ENCODE results near the gene HDLBP. TPM values are rescaled to one million over a fixed set of nuclear protein-coding genes. Genes with fewer than 3 reads are reported as not detected.

The HDLBP gene
- total and polyA plus RNA-seq, 2 experiments from 2014 or later = 613 to 711 TPM

DNA sequence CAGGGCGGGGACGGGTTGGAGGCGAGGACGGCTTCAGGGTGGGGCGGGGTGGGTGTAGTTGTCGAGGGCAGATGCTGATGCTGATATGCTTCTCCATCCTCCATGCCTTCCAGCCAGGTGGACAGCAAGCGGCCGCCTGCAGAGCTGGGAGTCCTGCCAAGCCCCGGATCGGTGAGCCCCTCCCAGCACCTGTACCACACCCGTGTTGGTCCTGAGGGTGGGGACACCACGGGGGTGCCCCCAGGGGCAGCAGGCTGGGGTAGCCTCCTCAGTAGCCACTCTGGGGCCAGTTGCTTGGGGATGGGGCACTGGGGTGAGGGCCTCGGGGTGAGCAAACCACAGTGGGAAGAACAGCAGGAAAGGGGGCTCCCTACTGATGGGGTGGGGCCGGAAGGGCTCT is 124.4 kb downstream of the HDLBP start:
- no peak overlapping the region for H3K4me3 ChIP-seq
- H3K9me3 ChIP-seq (ENCODE audit: low read depth) = no peaks in the 10 kb centered on the region
- no peaks in the 10 kb centered on the region for H3K79me2 ChIP-seq (ENCODE audit: insufficient read depth)
- no peak for DNase-seq
- H2AFZ ChIP-seq = no peak overlapping the region
- H3K36me3 ChIP-seq (ENCODE audit: low read depth) = no peaks in the 10 kb centered on the region
- 51 to 68% methylated on average over 4 to 14 of the region's 14 CpGs for WGBS, 2 experiments (ENCODE audit: low coverage in 1 of 2, low lambda C conversion rate in 2 of 2, missing lambda C conversion rate in 2 of 2)
- H3K9me2 ChIP-seq (ENCODE audit: insufficient read depth) = no peaks in the 10 kb centered on the region
- in situ Hi-C loops (cut with MboI) = no loop called here
- H3F3A ChIP-seq (ENCODE audit: insufficient read depth) = no peaks in the 10 kb centered on the region
- no peaks in the 10 kb centered on the region for H4K20me1 ChIP-seq (ENCODE audit: insufficient read depth)
- no peaks in the 10 kb centered on the region for H3K4me1 ChIP-seq (ENCODE audit: insufficient read depth)
- no peak overlapping the region for H3K27ac ChIP-seq
- TF ChIP-seq EZH2 (IDR thresholded peaks at IDR 0.05; ENCODE audit: insufficient read depth, poor library complexity, severe bottlenecking) = no peak
- no peak for TF ChIP-seq EZH2phosphoT487 (IDR thresholded peaks at IDR 0.05; ENCODE audit: insufficient read depth, low read depth)
- no peaks in the 10 kb centered on the region for H3K27me3 ChIP-seq (replicated peaks; ENCODE audit: insufficient read depth)
- H3K4me2 ChIP-seq (ENCODE audit: unreplicated experiment) = no peak overlapping the region
- no peak overlapping the region for H3K9ac ChIP-seq

DNA sequence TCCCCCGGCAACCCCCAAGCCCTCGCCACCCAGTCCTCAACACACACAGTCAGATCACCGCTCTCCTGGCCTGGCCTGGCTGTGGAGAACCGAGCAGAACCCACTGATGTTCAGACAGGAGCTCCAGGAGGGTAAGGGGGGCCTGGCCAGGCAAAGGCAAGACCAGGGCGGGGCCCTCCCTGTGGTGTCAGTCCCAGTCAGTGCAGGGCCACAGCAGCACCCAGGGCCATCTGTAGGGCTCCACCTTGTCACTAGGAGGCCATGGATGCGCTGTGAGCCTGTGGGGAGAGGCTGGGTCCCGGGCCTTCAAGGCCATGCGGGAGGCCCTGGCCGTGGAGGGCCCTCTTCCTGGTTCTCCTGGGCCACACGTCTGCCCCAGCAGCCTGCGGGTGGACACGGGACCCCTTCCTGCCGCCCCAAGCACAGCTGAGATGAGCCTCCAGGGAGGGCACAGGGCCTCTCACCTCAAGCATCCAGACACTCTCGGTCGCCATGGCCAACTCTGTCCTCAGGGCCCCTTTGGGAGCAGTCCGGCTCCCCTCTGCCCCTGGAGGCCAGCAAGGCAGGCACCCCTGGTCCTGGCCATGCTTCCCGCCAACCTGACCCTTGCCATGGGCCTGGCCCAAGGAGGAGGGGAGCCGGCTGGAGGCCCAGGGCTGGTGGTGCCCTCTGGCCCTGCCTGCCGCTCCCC is 125.0 kb downstream of the HDLBP start:
- no peak overlapping the region for H3K4me2 ChIP-seq (ENCODE audit: unreplicated experiment)
- no peak overlapping the region for H3K4me3 ChIP-seq
- TF ChIP-seq EZH2phosphoT487 (IDR thresholded peaks at IDR 0.05; ENCODE audit: insufficient read depth, low read depth) (no peak), EZH2 (IDR thresholded peaks at IDR 0.05; ENCODE audit: insufficient read depth, poor library complexity, severe bottlenecking) (no peak)
- H3K9me3 ChIP-seq (ENCODE audit: low read depth) = no peaks in the 10 kb centered on the region
- in situ Hi-C loops (cut with MboI) = no loop called here
- no peaks in the 10 kb centered on the region for H3F3A ChIP-seq (ENCODE audit: insufficient read depth)
- H3K9me2 ChIP-seq (ENCODE audit: insufficient read depth) = no peaks in the 10 kb centered on the region
- H3K36me3 ChIP-seq (ENCODE audit: low read depth) = no peaks in the 10 kb centered on the region
- no peak overlapping the region for H3K27ac ChIP-seq
- no peaks in the 10 kb centered on the region for H3K4me1 ChIP-seq (ENCODE audit: insufficient read depth)
- no peaks in the 10 kb centered on the region for H3K79me2 ChIP-seq (ENCODE audit: insufficient read depth)
- H3K27me3 ChIP-seq (replicated peaks; ENCODE audit: insufficient read depth) = no peaks in the 10 kb centered on the region
- no peak overlapping the region for H3K9ac ChIP-seq
- DNase-seq = no peak
- no peak overlapping the region for H2AFZ ChIP-seq
- no peaks in the 10 kb centered on the region for H4K20me1 ChIP-seq (ENCODE audit: insufficient read depth)
- WGBS, 2 experiments (ENCODE audit: low coverage in 1 of 2, low lambda C conversion rate in 2 of 2, missing lambda C conversion rate in 2 of 2) = 80 to 81% methylated on average over 16 of the region's 19 CpGs

DNA sequence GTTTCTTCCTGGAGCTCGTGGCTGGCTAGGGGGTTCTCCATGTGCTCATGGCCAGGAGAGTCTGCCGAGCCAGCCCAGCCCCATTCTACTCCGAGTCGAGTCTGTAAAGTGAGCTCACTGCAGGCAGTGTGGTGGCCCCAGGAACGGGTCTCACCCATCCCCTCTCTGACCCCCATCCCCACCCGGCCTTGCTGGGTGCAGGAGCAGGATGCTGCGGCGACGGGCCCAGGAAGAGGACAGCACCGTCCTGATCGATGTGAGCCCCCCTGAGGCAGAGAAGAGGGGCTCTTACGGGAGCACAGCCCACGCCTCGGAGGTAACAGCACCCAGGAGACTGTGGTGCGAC is 125.6 kb downstream of the HDLBP start:
- DNase-seq = no peak
- H3K36me3 ChIP-seq (ENCODE audit: low read depth) = no peaks in the 10 kb centered on the region
- in situ Hi-C loops (cut with MboI) = no loop called here
- H3K27ac ChIP-seq = no peak overlapping the region
- no peak overlapping the region for H3K4me3 ChIP-seq
- H2AFZ ChIP-seq = no peak overlapping the region
- 69 to 85% methylated on average over 10 to 15 of the region's 15 CpGs for WGBS, 2 experiments (ENCODE audit: low coverage in 1 of 2, low lambda C conversion rate in 2 of 2, missing lambda C conversion rate in 2 of 2)
- no peaks in the 10 kb centered on the region for H3K9me3 ChIP-seq (ENCODE audit: low read depth)
- no peak for TF ChIP-seq EZH2phosphoT487 (IDR thresholded peaks at IDR 0.05; ENCODE audit: insufficient read depth, low read depth)
- TF ChIP-seq EZH2 (IDR thresholded peaks at IDR 0.05; ENCODE audit: insufficient read depth, poor library complexity, severe bottlenecking) = no peak
- H3K27me3 ChIP-seq (replicated peaks; ENCODE audit: insufficient read depth) = no peaks in the 10 kb centered on the region
- H3K4me2 ChIP-seq (ENCODE audit: unreplicated experiment) = no peak overlapping the region
- no peaks in the 10 kb centered on the region for H3K4me1 ChIP-seq (ENCODE audit: insufficient read depth)
- H3K9me2 ChIP-seq (ENCODE audit: insufficient read depth) = no peaks in the 10 kb centered on the region
- H3K9ac ChIP-seq = no peak overlapping the region
- no peaks in the 10 kb centered on the region for H4K20me1 ChIP-seq (ENCODE audit: insufficient read depth)
- H3K79me2 ChIP-seq (ENCODE audit: insufficient read depth) = no peaks in the 10 kb centered on the region
- H3F3A ChIP-seq (ENCODE audit: insufficient read depth) = no peaks in the 10 kb centered on the region

DNA sequence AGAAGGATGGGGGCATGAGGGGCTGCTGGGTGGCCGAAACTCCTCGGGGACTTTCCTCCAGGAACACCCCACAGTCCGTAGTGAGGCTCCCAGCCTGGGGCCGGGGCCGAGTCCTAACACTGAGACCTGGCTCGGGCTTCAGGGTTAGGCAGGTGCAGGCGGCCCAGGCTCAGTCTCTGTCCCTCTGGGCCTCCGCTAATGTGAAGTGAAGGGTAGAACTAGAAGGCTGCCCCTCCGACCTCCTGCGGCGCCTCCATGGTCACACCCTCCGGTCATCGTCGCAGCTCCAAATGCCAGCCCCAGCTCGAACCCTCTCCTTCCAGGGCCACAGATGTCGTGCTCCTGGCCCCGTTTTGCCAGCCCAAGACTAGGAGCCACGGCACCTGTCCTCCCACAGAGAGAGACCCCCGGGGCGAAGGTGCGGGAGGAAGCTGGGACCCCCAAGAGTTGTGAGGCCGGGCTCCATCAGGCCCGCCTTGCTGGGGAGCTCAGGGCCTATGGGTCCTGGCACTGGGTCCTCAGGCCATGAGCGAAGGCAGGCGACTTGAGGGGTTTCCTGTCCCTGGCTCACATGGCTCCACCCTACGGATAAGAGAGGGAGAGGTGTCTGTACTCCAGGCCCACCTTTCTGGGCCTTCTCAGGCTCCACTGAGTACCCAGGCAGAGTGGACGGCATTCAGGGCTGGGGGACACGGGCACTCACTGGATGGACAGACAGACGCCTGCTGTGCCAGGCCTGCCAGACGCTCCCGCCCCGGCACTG is 126.2 kb downstream of the HDLBP start:
- no peaks in the 10 kb centered on the region for H4K20me1 ChIP-seq (ENCODE audit: insufficient read depth)
- no peaks in the 10 kb centered on the region for H3K9me3 ChIP-seq (ENCODE audit: low read depth)
- in situ Hi-C loops (cut with MboI) = no loop called here
- no peaks in the 10 kb centered on the region for H3K4me1 ChIP-seq (ENCODE audit: insufficient read depth)
- H3K79me2 ChIP-seq (ENCODE audit: insufficient read depth) = no peaks in the 10 kb centered on the region
- H3K4me2 ChIP-seq (ENCODE audit: unreplicated experiment) = no peak overlapping the region
- H3K9ac ChIP-seq = no peak overlapping the region
- no peaks in the 10 kb centered on the region for H3F3A ChIP-seq (ENCODE audit: insufficient read depth)
- H3K27ac ChIP-seq = no peak overlapping the region
- no peak overlapping the region for H3K4me3 ChIP-seq
- no peaks in the 10 kb centered on the region for H3K9me2 ChIP-seq (ENCODE audit: insufficient read depth)
- no peak overlapping the region for H2AFZ ChIP-seq
- TF ChIP-seq EZH2 (IDR thresholded peaks at IDR 0.05; ENCODE audit: insufficient read depth, poor library complexity, severe bottlenecking) (no peak), EZH2phosphoT487 (IDR thresholded peaks at IDR 0.05; ENCODE audit: insufficient read depth, low read depth) (no peak)
- H3K36me3 ChIP-seq (ENCODE audit: low read depth) = no peaks in the 10 kb centered on the region
- DNase-seq = no peak
- 82 to 88% methylated on average over 26 to 32 of the region's 32 CpGs for WGBS, 2 experiments (ENCODE audit: low coverage in 1 of 2, low lambda C conversion rate in 2 of 2, missing lambda C conversion rate in 2 of 2)
- no peaks in the 10 kb centered on the region for H3K27me3 ChIP-seq (replicated peaks; ENCODE audit: insufficient read depth)
